Fibroblast of lung (primary cell): Measurements from ENCODE around the gene ALDH3A1.
"Not testable (repeated sequence)": the region's sequence is repeated elsewhere in the genome, so short reads cannot be mapped to it uniquely, and the experiment has no call there.

Source experiments
- EZH2 ChIP-seq: IDR thresholded peaks from 2 replicates; pipeline ENCODE4 v1.5.1; 2012; ENCODE audit warnings: low read length, control low read depth, mild to moderate bottlenecking; ENCODE audit errors: missing control alignments
- TF ChIP-seq, protein P1 (sequence below), 2 donors: IDR thresholded peaks in 1 of 2; conservative IDR thresholded peaks in 1 of 2; 1 replicate in 1 of 2; 2 replicates in 1 of 2; pipeline ENCODE4 v1.5.1; 2011 to 2012; ENCODE audit warnings: low read length in 2 of 2, control low read depth in 1 of 2, inconsistent platforms in 1 of 2, low read depth in 1 of 2, mild to moderate bottlenecking in 1 of 2

DNA sequence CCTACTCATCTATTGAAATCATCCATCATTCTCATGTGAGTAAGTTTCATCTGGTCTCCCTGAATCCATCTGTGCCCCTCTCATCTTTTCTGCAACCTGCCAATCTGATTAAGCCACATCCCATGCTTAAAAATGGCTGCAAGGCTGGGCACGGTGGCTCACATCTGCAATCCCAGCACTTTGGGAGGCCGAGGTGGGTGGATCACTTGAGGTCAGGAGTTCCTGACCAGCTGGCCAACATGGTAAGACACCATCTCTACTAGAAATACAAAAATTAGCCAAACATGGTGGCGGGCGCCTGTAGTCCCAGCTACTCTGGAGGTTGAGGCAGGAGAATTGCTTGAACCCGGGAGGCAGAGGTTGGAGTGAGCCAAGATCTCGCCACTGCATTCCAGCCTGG is 15.9 kb upstream of the ALDH3A1 start:
- TF ChIP-seq, protein P1, sequence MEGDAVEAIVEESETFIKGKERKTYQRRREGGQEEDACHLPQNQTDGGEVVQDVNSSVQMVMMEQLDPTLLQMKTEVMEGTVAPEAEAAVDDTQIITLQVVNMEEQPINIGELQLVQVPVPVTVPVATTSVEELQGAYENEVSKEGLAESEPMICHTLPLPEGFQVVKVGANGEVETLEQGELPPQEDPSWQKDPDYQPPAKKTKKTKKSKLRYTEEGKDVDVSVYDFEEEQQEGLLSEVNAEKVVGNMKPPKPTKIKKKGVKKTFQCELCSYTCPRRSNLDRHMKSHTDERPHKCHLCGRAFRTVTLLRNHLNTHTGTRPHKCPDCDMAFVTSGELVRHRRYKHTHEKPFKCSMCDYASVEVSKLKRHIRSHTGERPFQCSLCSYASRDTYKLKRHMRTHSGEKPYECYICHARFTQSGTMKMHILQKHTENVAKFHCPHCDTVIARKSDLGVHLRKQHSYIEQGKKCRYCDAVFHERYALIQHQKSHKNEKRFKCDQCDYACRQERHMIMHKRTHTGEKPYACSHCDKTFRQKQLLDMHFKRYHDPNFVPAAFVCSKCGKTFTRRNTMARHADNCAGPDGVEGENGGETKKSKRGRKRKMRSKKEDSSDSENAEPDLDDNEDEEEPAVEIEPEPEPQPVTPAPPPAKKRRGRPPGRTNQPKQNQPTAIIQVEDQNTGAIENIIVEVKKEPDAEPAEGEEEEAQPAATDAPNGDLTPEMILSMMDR (conservative IDR thresholded peaks at IDR 0.05 in 1 of 2, IDR thresholded peaks at IDR 0.05 in 1 of 2; ENCODE audit: low read depth in 1 of 2, low read length in 2 of 2): not testable (repeated sequence)
- TF ChIP-seq EZH2: not testable (repeated sequence)
